ENCODE measurements around the gene RNF2. TPM values are rescaled to one million over a fixed set of nuclear protein-coding genes. Genes with fewer than 3 reads are reported as not detected.

The RNF2 gene
- polyA plus RNA-seq, 1 of the 3 experiments (the other 2 are of a cell fraction): 20.1 TPM

DNA sequence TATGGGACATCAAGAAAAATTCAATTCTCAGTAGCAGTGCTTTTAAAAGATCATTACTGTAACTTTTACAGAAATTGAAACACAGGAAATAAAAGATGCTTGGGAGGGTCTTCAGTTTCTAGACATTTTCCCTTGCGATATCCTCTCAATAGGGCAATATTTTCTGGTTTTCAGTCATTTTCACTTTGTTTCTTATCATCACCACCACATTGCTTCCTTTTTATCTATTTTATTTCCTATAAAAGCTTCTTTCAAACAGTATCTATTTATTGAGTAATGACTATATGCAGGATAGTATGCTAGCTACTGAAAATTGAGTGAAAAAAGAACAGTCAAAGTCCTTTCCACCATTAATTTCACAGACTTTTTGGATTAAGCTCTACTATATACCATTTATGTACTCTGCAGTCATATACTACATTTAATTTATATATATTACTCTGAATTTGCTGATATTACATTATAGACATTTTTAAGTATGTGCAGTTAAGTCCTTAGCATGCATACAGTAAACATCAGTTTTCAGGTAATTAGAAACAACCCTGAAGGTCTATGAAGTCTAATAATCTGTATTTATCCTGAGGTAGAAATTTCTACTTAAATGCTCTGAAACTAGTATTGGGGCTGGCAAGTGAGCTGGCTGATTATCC is 92.7 kb downstream of the RNF2 start:
- no peaks in the 10 kb centered on the region for H3K27me3 ChIP-seq (ENCODE audit: insufficient read depth)
- no peaks in the 10 kb centered on the region for H3K79me2 ChIP-seq (ENCODE audit: insufficient read depth)
- no peaks in the 10 kb centered on the region for H3K9me2 ChIP-seq
- POLR2A ChIA-PET: interaction anchor here (0.5 kb wide), 1 partner anchor 13 kb away, joined by 5 read pairs; no protein-coding TSS in a partner anchor
- DNase-seq: no peak
- no peak overlapping the region for H3K4me2 ChIP-seq
- no peak overlapping the region for H3K27ac ChIP-seq (ENCODE audit: low read depth in 2 of 2, low read length in 1 of 2)
- H4K20me1 ChIP-seq (ENCODE audit: insufficient read depth): no peaks in the 10 kb centered on the region
- WGBS (ENCODE audit: low lambda C conversion rate): 88% methylated on average over 1 of the region's 1 CpG
- peaks cover 75 to 80% of the 10 kb centered on the region in 2 experiments for H3K36me3 ChIP-seq (replicated peaks in 1 of 2; ENCODE audit: control insufficient read depth in 1 of 2, insufficient read depth in 2 of 2, low read length in 1 of 2)
- no peak overlapping the region for H3K4me3 ChIP-seq (ENCODE audit: low read depth in 2 of 2, low read length in 1 of 2)
- H3K9me3 ChIP-seq: no peaks in the 10 kb centered on the region
- H3K9ac ChIP-seq: no peak overlapping the region
- H3F3A ChIP-seq (replicated peaks; ENCODE audit: insufficient read depth): peaks cover 14% of the 10 kb centered on the region
- H2AFZ ChIP-seq (ENCODE audit: low read depth): no peak overlapping the region
- H3K4me1 ChIP-seq (ENCODE audit: control insufficient read depth in 1 of 2, insufficient read depth in 2 of 2, low read depth in 1 of 2, low read length in 1 of 2): no peaks in the 10 kb centered on the region
- TF ChIP-seq RAD21 (IDR thresholded peaks at IDR 0.05; ENCODE audit: low read length) (no peak), MXI1 (IDR thresholded peaks at IDR 0.05; ENCODE audit: low read depth, low read length) (no peak), TAF1 (IDR thresholded peaks at IDR 0.05; ENCODE audit: borderline replicate concordance, low read depth, low read length) (no peak), RCOR1 (IDR thresholded peaks at IDR 0.05; ENCODE audit: low read length) (no peak), SIN3A (IDR thresholded peaks at IDR 0.05; ENCODE audit: borderline replicate concordance, low read depth, low read length) (no peak), SMC3 (IDR thresholded peaks at IDR 0.05; ENCODE audit: low read depth, low read length) (no peak)
- TF ChIP-seq, protein P1, sequence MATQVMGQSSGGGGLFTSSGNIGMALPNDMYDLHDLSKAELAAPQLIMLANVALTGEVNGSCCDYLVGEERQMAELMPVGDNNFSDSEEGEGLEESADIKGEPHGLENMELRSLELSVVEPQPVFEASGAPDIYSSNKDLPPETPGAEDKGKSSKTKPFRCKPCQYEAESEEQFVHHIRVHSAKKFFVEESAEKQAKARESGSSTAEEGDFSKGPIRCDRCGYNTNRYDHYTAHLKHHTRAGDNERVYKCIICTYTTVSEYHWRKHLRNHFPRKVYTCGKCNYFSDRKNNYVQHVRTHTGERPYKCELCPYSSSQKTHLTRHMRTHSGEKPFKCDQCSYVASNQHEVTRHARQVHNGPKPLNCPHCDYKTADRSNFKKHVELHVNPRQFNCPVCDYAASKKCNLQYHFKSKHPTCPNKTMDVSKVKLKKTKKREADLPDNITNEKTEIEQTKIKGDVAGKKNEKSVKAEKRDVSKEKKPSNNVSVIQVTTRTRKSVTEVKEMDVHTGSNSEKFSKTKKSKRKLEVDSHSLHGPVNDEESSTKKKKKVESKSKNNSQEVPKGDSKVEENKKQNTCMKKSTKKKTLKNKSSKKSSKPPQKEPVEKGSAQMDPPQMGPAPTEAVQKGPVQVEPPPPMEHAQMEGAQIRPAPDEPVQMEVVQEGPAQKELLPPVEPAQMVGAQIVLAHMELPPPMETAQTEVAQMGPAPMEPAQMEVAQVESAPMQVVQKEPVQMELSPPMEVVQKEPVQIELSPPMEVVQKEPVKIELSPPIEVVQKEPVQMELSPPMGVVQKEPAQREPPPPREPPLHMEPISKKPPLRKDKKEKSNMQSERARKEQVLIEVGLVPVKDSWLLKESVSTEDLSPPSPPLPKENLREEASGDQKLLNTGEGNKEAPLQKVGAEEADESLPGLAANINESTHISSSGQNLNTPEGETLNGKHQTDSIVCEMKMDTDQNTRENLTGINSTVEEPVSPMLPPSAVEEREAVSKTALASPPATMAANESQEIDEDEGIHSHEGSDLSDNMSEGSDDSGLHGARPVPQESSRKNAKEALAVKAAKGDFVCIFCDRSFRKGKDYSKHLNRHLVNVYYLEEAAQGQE (IDR thresholded peaks at IDR 0.05; ENCODE audit: low read depth, low read length): no peak
- CTCF ChIA-PET: no interaction called here

DNA sequence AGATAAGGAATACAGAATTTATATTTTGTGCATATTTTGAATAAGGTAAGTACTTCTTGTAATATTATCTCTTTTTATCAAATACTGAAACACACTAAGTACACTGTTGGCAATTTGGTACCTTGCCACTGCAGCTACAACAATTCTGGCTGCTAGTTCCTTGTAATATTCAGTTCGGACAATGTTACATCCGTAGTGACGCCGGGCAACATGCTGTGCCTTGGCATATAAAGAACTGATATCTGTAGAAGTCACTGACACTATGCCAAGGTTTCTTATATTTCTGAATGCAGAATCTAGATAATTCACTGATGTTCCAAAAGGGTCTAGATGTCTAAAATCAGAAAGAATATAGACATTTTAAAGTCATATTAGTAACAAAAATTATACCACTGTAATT is 93.9 kb downstream of the RNF2 start:
- H3K4me1 ChIP-seq (ENCODE audit: control insufficient read depth in 1 of 2, insufficient read depth in 2 of 2, low read depth in 1 of 2, low read length in 1 of 2): no peaks in the 10 kb centered on the region; a peak in 1 of 4 replicates
- no peak overlapping the region for H3K4me2 ChIP-seq
- no peak overlapping the region for H2AFZ ChIP-seq (ENCODE audit: low read depth)
- ChIA-PET CTCF (no interaction called here), POLR2A (no interaction called here)
- 92% methylated on average over 4 of the region's 4 CpGs for WGBS (ENCODE audit: low lambda C conversion rate)
- H4K20me1 ChIP-seq (ENCODE audit: insufficient read depth): no peaks in the 10 kb centered on the region
- no peak overlapping the region for H3K27ac ChIP-seq (ENCODE audit: low read depth in 2 of 2, low read length in 1 of 2)
- H3K36me3 ChIP-seq (replicated peaks in 1 of 2; ENCODE audit: control insufficient read depth in 1 of 2, insufficient read depth in 2 of 2, low read length in 1 of 2): peaks cover 75 to 76% of the 10 kb centered on the region in 2 experiments
- no peaks in the 10 kb centered on the region for H3K79me2 ChIP-seq (ENCODE audit: insufficient read depth)
- H3K9me2 ChIP-seq: no peaks in the 10 kb centered on the region
- no peak for DNase-seq
- TF ChIP-seq ELF1 (IDR thresholded peaks at IDR 0.05): no peak
- TF ChIP-seq, protein P1 (IDR thresholded peaks at IDR 0.05; ENCODE audit: low read depth, low read length): no peak
- no peak for TF ChIP-seq SIN3A (IDR thresholded peaks at IDR 0.05; ENCODE audit: borderline replicate concordance, low read depth, low read length)
- TF ChIP-seq JUND (IDR thresholded peaks at IDR 0.05): no peak
- TF ChIP-seq, protein P2, sequence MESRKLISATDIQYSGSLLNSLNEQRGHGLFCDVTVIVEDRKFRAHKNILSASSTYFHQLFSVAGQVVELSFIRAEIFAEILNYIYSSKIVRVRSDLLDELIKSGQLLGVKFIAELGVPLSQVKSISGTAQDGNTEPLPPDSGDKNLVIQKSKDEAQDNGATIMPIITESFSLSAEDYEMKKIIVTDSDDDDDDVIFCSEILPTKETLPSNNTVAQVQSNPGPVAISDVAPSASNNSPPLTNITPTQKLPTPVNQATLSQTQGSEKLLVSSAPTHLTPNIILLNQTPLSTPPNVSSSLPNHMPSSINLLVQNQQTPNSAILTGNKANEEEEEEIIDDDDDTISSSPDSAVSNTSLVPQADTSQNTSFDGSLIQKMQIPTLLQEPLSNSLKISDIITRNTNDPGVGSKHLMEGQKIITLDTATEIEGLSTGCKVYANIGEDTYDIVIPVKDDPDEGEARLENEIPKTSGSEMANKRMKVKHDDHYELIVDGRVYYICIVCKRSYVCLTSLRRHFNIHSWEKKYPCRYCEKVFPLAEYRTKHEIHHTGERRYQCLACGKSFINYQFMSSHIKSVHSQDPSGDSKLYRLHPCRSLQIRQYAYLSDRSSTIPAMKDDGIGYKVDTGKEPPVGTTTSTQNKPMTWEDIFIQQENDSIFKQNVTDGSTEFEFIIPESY (IDR thresholded peaks at IDR 0.05; ENCODE audit: borderline replicate concordance, low read depth): no peak
- TF ChIP-seq, protein P3, sequence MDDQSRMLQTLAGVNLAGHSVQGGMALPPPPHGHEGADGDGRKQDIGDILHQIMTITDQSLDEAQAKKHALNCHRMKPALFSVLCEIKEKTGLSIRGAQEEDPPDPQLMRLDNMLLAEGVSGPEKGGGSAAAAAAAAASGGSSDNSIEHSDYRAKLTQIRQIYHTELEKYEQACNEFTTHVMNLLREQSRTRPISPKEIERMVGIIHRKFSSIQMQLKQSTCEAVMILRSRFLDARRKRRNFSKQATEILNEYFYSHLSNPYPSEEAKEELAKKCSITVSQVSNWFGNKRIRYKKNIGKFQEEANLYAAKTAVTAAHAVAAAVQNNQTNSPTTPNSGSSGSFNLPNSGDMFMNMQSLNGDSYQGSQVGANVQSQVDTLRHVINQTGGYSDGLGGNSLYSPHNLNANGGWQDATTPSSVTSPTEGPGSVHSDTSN (IDR thresholded peaks at IDR 0.05): no peak
- TF ChIP-seq GABPA (IDR thresholded peaks at IDR 0.05; ENCODE audit: low read depth): no peak
- no peak for TF ChIP-seq FOXM1 (IDR thresholded peaks at IDR 0.05; ENCODE audit: low read depth)
- TF ChIP-seq FOXJ3 (CRISPR knock-in tag; IDR thresholded peaks at IDR 0.05): no peak
- H3K9ac ChIP-seq: no peak overlapping the region
- H3K9me3 ChIP-seq: no peaks in the 10 kb centered on the region
- no peaks in the 10 kb centered on the region for H3K27me3 ChIP-seq (ENCODE audit: insufficient read depth)
- H3F3A ChIP-seq (replicated peaks; ENCODE audit: insufficient read depth): peaks cover 24% of the 10 kb centered on the region
- no peak overlapping the region for H3K4me3 ChIP-seq (ENCODE audit: low read depth in 2 of 2, low read length in 1 of 2)
